WTC11 (cell line): ENCODE results near the gene RPL35A.

Experiments
- ESRRA ChIP-seq: sonication (generic); formaldehyde crosslinking; IDR thresholded peaks from 2 replicates; pipeline ENCODE4 v1.8.1; 2022; ENCODE audit warnings: mild to moderate bottlenecking, missing genetic modification reagents, borderline replicate concordance
- ETV6 ChIP-seq: sonication (generic); formaldehyde crosslinking; IDR thresholded peaks from 2 replicates; pipeline ENCODE4 v1.8.1; 2022; ENCODE audit warnings: mild to moderate bottlenecking, missing genetic modification reagents
- FOXP4 ChIP-seq: sonication (generic); formaldehyde crosslinking; IDR thresholded peaks from 2 replicates; pipeline ENCODE4 v1.8.0; 2022; ENCODE audit warnings: mild to moderate bottlenecking, missing genetic modification reagents
- GTF2I ChIP-seq: fragments of 250-450 bp; sonication (Bioruptor Pico); conservative IDR thresholded peaks from 2 replicates; pipeline ENCODE4 v1.4.0; 2021; ENCODE audit warnings: mild to moderate bottlenecking
- JUN ChIP-seq: sonication (generic); formaldehyde crosslinking; IDR thresholded peaks from 2 replicates; pipeline ENCODE4 v1.8.0; 2023; ENCODE audit warnings: mild to moderate bottlenecking, missing genetic modification reagents
- MAX ChIP-seq: sonication (generic); formaldehyde crosslinking; IDR thresholded peaks from 2 replicates; pipeline ENCODE4 v1.8.0; 2022; ENCODE audit warnings: mild to moderate bottlenecking, missing genetic modification reagents
- SP1 ChIP-seq: sonication (generic); formaldehyde crosslinking; conservative IDR thresholded peaks from 2 replicates; pipeline ENCODE4 v1.8.1; 2022; ENCODE audit warnings: missing genetic modification reagents
- STAT6 ChIP-seq: sonication (generic); formaldehyde crosslinking; conservative IDR thresholded peaks from 2 replicates; pipeline ENCODE4 v1.8.1; 2023; ENCODE audit warnings: mild to moderate bottlenecking, low read depth, missing genetic modification reagents, moderate library complexity
- ZNF121 ChIP-seq: sonication (generic); formaldehyde crosslinking; IDR thresholded peaks from 2 replicates; pipeline ENCODE4 v1.8.0; 2023; ENCODE audit warnings: missing genetic modification reagents
- ZNF263 ChIP-seq: sonication (generic); formaldehyde crosslinking; IDR thresholded peaks from 2 replicates; pipeline ENCODE4 v1.8.1; 2022; ENCODE audit warnings: low read depth, mild to moderate bottlenecking, moderate library complexity, missing genetic modification reagents
- ZNF281 ChIP-seq: sonication (generic); formaldehyde crosslinking; IDR thresholded peaks from 2 replicates; pipeline ENCODE4 v1.8.0; 2023; ENCODE audit warnings: mild to moderate bottlenecking, missing genetic modification reagents
- TF ChIP-seq, protein P1 (sequence below): fragments of 200-600 bp; IDR thresholded peaks from 2 replicates; pipeline ENCODE4 v1.8.0; 2022; ENCODE audit warnings: antibody characterized with exemption
- TF ChIP-seq, protein P2 (sequence below): sonication (generic); formaldehyde crosslinking; IDR thresholded peaks from 2 replicates; pipeline ENCODE4 v1.8.1; 2022; ENCODE audit warnings: low read depth, missing genetic modification reagents, borderline replicate concordance
- TF ChIP-seq, protein P3 (sequence below): sonication (generic); formaldehyde crosslinking; IDR thresholded peaks from 2 replicates; pipeline ENCODE4 v1.8.0; 2023; ENCODE audit warnings: missing genetic modification reagents, mild to moderate bottlenecking, borderline replicate concordance

DNA sequence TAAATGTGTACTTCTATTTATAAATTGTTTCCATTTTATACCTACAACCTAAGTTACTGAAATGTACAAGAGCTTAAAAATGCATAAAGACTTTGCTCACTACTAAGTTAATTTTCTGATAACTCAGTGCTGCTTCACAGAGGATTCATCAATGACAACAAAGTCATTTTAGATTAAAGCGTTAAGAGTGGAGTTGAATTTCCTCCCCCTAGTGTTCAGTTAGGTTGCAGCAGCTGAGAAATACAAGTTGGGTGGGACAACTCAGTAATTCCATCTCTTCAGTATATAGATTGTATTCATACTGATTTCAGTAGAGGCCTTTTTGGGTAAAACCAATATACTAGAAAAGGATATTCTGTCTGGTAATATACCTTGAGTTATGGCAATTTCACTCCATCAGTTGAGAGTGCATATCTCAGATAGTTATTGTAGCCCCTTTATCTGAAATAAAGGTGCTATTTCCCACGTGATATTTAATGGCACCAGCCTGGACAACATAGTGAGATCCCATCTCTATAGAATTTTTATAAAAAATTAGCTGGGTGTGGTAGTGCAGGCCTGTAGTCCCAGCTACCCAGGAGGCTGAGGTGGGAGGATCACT is 6.9 kb upstream of the RPL35A start:
- TF ChIP-seq GTF2I (CRISPR knock-in tag) (no peak), FOXP4 (no peak), STAT6 (CRISPR knock-in tag) (no peak), JUN (CRISPR knock-in tag) (no peak), SP1 (CRISPR knock-in tag) (no peak), ETV6 (CRISPR knock-in tag) (no peak), ZNF121 (CRISPR knock-in tag) (no peak; the same call in 1 of the 2 replicates), MAX (no peak), ESRRA (CRISPR knock-in tag) (no peak), ZNF281 (CRISPR knock-in tag) (no peak), ZNF263 (CRISPR knock-in tag) (no peak)
- TF ChIP-seq, protein P1, sequence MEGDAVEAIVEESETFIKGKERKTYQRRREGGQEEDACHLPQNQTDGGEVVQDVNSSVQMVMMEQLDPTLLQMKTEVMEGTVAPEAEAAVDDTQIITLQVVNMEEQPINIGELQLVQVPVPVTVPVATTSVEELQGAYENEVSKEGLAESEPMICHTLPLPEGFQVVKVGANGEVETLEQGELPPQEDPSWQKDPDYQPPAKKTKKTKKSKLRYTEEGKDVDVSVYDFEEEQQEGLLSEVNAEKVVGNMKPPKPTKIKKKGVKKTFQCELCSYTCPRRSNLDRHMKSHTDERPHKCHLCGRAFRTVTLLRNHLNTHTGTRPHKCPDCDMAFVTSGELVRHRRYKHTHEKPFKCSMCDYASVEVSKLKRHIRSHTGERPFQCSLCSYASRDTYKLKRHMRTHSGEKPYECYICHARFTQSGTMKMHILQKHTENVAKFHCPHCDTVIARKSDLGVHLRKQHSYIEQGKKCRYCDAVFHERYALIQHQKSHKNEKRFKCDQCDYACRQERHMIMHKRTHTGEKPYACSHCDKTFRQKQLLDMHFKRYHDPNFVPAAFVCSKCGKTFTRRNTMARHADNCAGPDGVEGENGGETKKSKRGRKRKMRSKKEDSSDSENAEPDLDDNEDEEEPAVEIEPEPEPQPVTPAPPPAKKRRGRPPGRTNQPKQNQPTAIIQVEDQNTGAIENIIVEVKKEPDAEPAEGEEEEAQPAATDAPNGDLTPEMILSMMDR: peak; percentile 31
- TF ChIP-seq, protein P2, sequence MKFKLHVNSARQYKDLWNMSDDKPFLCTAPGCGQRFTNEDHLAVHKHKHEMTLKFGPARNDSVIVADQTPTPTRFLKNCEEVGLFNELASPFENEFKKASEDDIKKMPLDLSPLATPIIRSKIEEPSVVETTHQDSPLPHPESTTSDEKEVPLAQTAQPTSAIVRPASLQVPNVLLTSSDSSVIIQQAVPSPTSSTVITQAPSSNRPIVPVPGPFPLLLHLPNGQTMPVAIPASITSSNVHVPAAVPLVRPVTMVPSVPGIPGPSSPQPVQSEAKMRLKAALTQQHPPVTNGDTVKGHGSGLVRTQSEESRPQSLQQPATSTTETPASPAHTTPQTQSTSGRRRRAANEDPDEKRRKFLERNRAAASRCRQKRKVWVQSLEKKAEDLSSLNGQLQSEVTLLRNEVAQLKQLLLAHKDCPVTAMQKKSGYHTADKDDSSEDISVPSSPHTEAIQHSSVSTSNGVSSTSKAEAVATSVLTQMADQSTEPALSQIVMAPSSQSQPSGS (CRISPR knock-in tag): no peak
- TF ChIP-seq, protein P3, sequence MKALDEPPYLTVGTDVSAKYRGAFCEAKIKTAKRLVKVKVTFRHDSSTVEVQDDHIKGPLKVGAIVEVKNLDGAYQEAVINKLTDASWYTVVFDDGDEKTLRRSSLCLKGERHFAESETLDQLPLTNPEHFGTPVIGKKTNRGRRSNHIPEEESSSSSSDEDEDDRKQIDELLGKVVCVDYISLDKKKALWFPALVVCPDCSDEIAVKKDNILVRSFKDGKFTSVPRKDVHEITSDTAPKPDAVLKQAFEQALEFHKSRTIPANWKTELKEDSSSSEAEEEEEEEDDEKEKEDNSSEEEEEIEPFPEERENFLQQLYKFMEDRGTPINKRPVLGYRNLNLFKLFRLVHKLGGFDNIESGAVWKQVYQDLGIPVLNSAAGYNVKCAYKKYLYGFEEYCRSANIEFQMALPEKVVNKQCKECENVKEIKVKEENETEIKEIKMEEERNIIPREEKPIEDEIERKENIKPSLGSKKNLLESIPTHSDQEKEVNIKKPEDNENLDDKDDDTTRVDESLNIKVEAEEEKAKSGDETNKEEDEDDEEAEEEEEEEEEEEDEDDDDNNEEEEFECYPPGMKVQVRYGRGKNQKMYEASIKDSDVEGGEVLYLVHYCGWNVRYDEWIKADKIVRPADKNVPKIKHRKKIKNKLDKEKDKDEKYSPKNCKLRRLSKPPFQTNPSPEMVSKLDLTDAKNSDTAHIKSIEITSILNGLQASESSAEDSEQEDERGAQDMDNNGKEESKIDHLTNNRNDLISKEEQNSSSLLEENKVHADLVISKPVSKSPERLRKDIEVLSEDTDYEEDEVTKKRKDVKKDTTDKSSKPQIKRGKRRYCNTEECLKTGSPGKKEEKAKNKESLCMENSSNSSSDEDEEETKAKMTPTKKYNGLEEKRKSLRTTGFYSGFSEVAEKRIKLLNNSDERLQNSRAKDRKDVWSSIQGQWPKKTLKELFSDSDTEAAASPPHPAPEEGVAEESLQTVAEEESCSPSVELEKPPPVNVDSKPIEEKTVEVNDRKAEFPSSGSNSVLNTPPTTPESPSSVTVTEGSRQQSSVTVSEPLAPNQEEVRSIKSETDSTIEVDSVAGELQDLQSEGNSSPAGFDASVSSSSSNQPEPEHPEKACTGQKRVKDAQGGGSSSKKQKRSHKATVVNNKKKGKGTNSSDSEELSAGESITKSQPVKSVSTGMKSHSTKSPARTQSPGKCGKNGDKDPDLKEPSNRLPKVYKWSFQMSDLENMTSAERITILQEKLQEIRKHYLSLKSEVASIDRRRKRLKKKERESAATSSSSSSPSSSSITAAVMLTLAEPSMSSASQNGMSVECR (CRISPR knock-in tag): no peak
